Astrocyte (in vitro differentiated cells and primary cell): ENCODE measurements around the gene ZBTB2. TPM values are rescaled to one million over a fixed set of nuclear protein-coding genes. Genes with fewer than 3 reads are reported as not detected.

ENCODE experiments used
- DNase-seq: peaks from one replicate; pipeline ENCODE4 v3.0.0-alpha.2; 2010; ENCODE audit warnings: low read depth
- FAIRE-seq: peaks from 2 replicates; lab custom pipeline; 2011; peaks lifted over from hg19 to GRCh38; lab: Jason Lieb, UNC
- H2AFZ ChIP-seq: 2 replicates; pipeline ENCODE4 v1.6.0; 2012; ENCODE audit warnings: low read depth, low read length, inconsistent platforms
- H3K27ac ChIP-seq: 2 replicates; pipeline ENCODE4 v1.5.1; 2011; ENCODE audit warnings: low read depth, low read length, inconsistent platforms
- H3K27me3 ChIP-seq: 2 replicates; pipeline ENCODE4 v1.6.0; 2011; ENCODE audit warnings: low read length, inconsistent platforms; ENCODE audit not compliant: insufficient read depth
- H3K36me3 ChIP-seq: 2 replicates; pipeline ENCODE4 v1.5.1; 2011; ENCODE audit warnings: low read length, inconsistent platforms; ENCODE audit not compliant: insufficient read depth
- H3K4me1 ChIP-seq: 2 replicates; pipeline ENCODE4 v1.5.1; 2011; ENCODE audit warnings: low read length, inconsistent platforms; ENCODE audit not compliant: insufficient read depth
- H3K4me2 ChIP-seq: 2 replicates; pipeline ENCODE4 v1.6.0; 2012; ENCODE audit warnings: low read length, inconsistent platforms
- H3K4me3 ChIP-seq: 2 replicates; pipeline ENCODE4 v1.5.1; 2011; ENCODE audit warnings: low read depth, mild to moderate bottlenecking, low read length, inconsistent platforms; ENCODE audit not compliant: insufficient read depth
- H3K79me2 ChIP-seq: 2 replicates; pipeline ENCODE4 v1.6.0; 2012; ENCODE audit warnings: mild to moderate bottlenecking, low read length, inconsistent platforms; ENCODE audit not compliant: insufficient read depth
- H3K9ac ChIP-seq: 2 replicates; pipeline ENCODE4 v1.6.0; 2012; ENCODE audit warnings: mild to moderate bottlenecking, low read length, inconsistent platforms
- H3K9me3 ChIP-seq: 2 replicates; pipeline ENCODE4 v1.5.1; 2012; ENCODE audit warnings: low read depth, mild to moderate bottlenecking, low read length, inconsistent platforms; ENCODE audit not compliant: insufficient read depth
- H4K20me1 ChIP-seq: 2 replicates; pipeline ENCODE4 v1.6.0; 2012; ENCODE audit warnings: low read length, inconsistent platforms; ENCODE audit not compliant: insufficient read depth
- H3K27ac Mint-ChIP-seq: one replicate; pipeline ENCODE4 v1.8.0; 2021; ENCODE audit warnings: mild to moderate bottlenecking, mixed read lengths; ENCODE audit not compliant: unreplicated experiment
- H3K27me3 Mint-ChIP-seq: one replicate; pipeline ENCODE4 v1.8.0; 2021; ENCODE audit warnings: low read depth, mixed read lengths; ENCODE audit not compliant: unreplicated experiment
- H3K36me3 Mint-ChIP-seq: one replicate; pipeline ENCODE4 v1.8.0; 2021; ENCODE audit warnings: low read depth, mixed read lengths; ENCODE audit not compliant: unreplicated experiment
- H3K4me1 Mint-ChIP-seq: one replicate; pipeline ENCODE4 v1.8.0; 2021; ENCODE audit warnings: low read depth, mixed read lengths; ENCODE audit not compliant: unreplicated experiment
- H3K4me3 Mint-ChIP-seq: one replicate; pipeline ENCODE4 v1.8.0; 2021; ENCODE audit warnings: mild to moderate bottlenecking, moderate library complexity, mixed read lengths; ENCODE audit not compliant: unreplicated experiment
- H3K9me3 Mint-ChIP-seq: one replicate; pipeline ENCODE4 v1.8.0; 2021; ENCODE audit warnings: mild to moderate bottlenecking, mixed read lengths; ENCODE audit not compliant: unreplicated experiment
- EZH2 ChIP-seq: IDR thresholded peaks from 2 replicates; pipeline ENCODE4 v1.6.1; 2012; ENCODE audit warnings: mild to moderate bottlenecking, low read length, inconsistent platforms; ENCODE audit not compliant: insufficient read depth
- total RNA-seq: library from RNA; stranded (reverse); gene quantifications from 2 replicates; pipeline ENCODE4 v1.2.1, GENCODE V29; 2021
- TF ChIP-seq, protein P1 (sequence below): IDR thresholded peaks from 2 replicates; pipeline ENCODE4 v1.5.1; 2011; ENCODE audit warnings: low read depth, mild to moderate bottlenecking, inconsistent platforms, low read length, moderate library complexity; ENCODE audit not compliant: insufficient read depth

The ZBTB2 gene
- total RNA-seq, 1 donor from 2014 or later: 20.8 TPM

DNA sequence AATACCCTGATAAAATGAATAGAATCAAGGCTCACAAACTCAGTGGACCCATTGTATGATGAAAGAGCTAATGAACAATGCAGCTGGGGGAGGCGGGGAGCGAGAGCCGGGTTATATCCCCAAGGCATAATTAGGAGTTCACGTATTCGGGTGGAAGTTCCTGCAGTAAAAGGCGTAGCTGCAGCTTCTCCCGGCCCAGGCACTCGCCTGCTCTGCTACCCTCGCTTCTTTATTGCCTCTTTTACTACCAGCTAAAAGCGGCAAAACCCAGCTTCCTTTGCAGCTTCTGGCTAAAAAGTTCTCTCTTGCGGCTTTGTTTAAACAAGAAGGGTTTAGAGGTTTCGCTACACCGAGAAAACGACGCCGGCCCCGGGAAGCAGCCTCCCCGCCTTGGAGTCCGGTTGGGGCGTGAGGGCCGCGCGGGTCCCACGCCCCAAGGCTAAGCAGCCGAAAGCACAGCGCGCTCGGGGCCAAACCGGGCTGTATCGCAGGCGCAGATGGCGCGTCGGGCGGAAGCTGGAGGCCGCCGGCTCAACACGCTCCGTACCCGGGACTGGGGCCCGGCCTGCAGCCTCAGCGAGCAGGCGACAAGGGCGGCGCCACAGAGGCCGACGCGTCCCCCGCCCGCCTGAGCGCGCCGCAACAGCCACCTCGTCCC lies 1.6 kb downstream of the ZBTB2 start:
- peak; percentile 55 for DNase-seq
- no peak for FAIRE-seq
- Histone ChIP-seq H3K27ac (peak overlapping the region; percentile 95), H3K4me2 (peak overlapping the region; percentile 96), H3K27me3 (no peaks in the 10 kb centered on the region), H3K9ac (peak overlapping the region; percentile 98), H2AFZ (peak overlapping the region; percentile 59), H3K36me3 (peaks cover 1% of the 10 kb centered on the region), H3K4me3 (peak overlapping the region; percentile 88), H3K9me3 (no peaks in the 10 kb centered on the region), H4K20me1 (peaks cover 31% of the 10 kb centered on the region), H3K79me2 (peaks cover 82% of the 10 kb centered on the region), H3K4me1 (peaks cover 45% of the 10 kb centered on the region)
- Mint-ChIP-seq H3K36me3 (peaks cover 3% of the 10 kb centered on the region), H3K27me3 (no peaks in the 10 kb centered on the region), H3K27ac (peak overlapping the region; percentile 94), H3K4me3 (peak overlapping the region; percentile 87), H3K9me3 (no peaks in the 10 kb centered on the region), H3K4me1 (peaks cover 26% of the 10 kb centered on the region)
- TF ChIP-seq, protein P1, sequence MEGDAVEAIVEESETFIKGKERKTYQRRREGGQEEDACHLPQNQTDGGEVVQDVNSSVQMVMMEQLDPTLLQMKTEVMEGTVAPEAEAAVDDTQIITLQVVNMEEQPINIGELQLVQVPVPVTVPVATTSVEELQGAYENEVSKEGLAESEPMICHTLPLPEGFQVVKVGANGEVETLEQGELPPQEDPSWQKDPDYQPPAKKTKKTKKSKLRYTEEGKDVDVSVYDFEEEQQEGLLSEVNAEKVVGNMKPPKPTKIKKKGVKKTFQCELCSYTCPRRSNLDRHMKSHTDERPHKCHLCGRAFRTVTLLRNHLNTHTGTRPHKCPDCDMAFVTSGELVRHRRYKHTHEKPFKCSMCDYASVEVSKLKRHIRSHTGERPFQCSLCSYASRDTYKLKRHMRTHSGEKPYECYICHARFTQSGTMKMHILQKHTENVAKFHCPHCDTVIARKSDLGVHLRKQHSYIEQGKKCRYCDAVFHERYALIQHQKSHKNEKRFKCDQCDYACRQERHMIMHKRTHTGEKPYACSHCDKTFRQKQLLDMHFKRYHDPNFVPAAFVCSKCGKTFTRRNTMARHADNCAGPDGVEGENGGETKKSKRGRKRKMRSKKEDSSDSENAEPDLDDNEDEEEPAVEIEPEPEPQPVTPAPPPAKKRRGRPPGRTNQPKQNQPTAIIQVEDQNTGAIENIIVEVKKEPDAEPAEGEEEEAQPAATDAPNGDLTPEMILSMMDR: no peak
- TF ChIP-seq EZH2: no peak

DNA sequence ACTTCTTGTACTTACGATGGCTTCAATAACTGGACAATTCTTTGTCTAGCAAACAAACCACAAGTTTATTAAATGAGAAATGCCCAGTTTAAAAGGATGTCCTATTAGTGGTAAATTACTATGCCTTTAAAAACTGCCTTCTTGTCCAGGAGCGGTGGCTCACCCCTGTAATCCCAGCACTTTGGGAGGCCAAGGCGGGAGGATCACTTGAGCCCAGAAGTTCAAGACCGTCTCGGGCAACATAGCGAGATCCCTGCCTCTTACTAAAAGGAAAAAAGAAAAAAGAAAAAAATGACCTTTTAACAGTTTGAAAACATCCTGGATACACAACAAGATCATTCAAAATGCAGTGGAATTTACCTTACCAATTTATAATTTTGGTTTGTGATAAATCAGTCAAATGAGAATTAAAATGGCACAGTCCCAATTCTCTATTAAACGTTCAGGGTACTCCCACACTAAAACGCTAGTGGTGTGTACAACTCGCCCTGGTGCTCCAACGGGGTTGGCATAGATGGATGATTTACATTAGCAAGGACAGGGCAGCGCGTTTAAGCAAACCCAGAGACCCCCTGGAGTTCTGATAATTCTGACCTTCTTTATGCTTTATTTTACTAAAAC lies 2.3 kb downstream of the ZBTB2 start:
- peaks cover 27% of the 10 kb centered on the region for H4K20me1 ChIP-seq
- DNase-seq (no peak), FAIRE-seq (no peak)
- no peaks in the 10 kb centered on the region for H3K36me3 ChIP-seq
- peak overlapping the region; percentile 88 for H3K4me3 ChIP-seq
- Mint-ChIP-seq H3K4me1 (peaks cover 23% of the 10 kb centered on the region), H3K27me3 (no peaks in the 10 kb centered on the region), H3K9me3 (no peaks in the 10 kb centered on the region), H3K27ac (peak overlapping the region; percentile 94), H3K4me3 (peak overlapping the region; percentile 87), H3K36me3 (peaks cover 3% of the 10 kb centered on the region)
- peak overlapping the region; percentile 96 for H3K4me2 ChIP-seq
- no peaks in the 10 kb centered on the region for H3K27me3 ChIP-seq
- peaks cover 82% of the 10 kb centered on the region for H3K79me2 ChIP-seq
- H3K9ac ChIP-seq: peak overlapping the region; percentile 98
- TF ChIP-seq, protein P1: no peak
- TF ChIP-seq EZH2: no peak
- H3K9me3 ChIP-seq: no peaks in the 10 kb centered on the region
- peaks cover 45% of the 10 kb centered on the region for H3K4me1 ChIP-seq
- peak overlapping the region; percentile 59 for H2AFZ ChIP-seq
- peak overlapping the region; percentile 95 for H3K27ac ChIP-seq

DNA sequence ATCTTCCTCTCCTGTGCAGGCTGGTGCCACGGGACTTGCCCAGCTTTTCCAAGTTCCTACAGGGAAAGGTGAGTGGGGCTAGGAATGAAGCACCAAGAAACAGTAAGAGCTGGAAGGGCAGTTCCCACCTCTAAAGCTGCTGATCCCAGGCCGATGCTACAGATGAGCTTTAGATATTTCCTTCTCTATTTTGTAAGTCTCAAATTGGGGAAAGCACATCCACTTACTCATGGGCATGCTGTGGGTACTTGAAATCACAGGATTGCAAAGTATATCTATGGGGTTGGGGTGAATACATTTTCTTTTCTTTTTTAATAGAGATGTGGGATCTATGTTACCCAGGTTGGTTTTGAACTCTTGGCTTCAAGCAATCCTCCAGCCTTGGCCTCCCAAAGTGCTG lies 3.1 kb downstream of the ZBTB2 start:
- peak overlapping the region; percentile 0 for H3K27ac Mint-ChIP-seq
- no peak overlapping the region for H3K4me3 ChIP-seq
- no peaks in the 10 kb centered on the region for H3K27me3 ChIP-seq
- no peak overlapping the region for H3K9ac ChIP-seq
- peaks cover 8% of the 10 kb centered on the region for H3K36me3 Mint-ChIP-seq
- DNase-seq: no peak
- no peak overlapping the region for H2AFZ ChIP-seq
- no peaks in the 10 kb centered on the region for H3K9me3 Mint-ChIP-seq
- FAIRE-seq: no peak
- peak overlapping the region; percentile 29 for H3K4me2 ChIP-seq
- H3K4me3 Mint-ChIP-seq: peak overlapping the region; percentile 34
- peaks cover 15% of the 10 kb centered on the region for H3K4me1 Mint-ChIP-seq
- H4K20me1 ChIP-seq: peaks cover 19% of the 10 kb centered on the region
- TF ChIP-seq EZH2: no peak
- TF ChIP-seq, protein P1: no peak
- peaks cover 38% of the 10 kb centered on the region for H3K4me1 ChIP-seq
- no peaks in the 10 kb centered on the region for H3K9me3 ChIP-seq
- no peaks in the 10 kb centered on the region for H3K27me3 Mint-ChIP-seq
- peak overlapping the region; percentile 54 for H3K27ac ChIP-seq
- no peaks in the 10 kb centered on the region for H3K36me3 ChIP-seq
- peaks cover 82% of the 10 kb centered on the region for H3K79me2 ChIP-seq
